Brain pericyte (primary cell): ENCODE data around the gene ST3GAL3.

Experiments
- DNase-seq: peaks from one replicate; pipeline ENCODE4 v3.0.0-alpha.2; 2012; ENCODE audit warnings: low read depth, low spot score

Gene ST3GAL3

DNA sequence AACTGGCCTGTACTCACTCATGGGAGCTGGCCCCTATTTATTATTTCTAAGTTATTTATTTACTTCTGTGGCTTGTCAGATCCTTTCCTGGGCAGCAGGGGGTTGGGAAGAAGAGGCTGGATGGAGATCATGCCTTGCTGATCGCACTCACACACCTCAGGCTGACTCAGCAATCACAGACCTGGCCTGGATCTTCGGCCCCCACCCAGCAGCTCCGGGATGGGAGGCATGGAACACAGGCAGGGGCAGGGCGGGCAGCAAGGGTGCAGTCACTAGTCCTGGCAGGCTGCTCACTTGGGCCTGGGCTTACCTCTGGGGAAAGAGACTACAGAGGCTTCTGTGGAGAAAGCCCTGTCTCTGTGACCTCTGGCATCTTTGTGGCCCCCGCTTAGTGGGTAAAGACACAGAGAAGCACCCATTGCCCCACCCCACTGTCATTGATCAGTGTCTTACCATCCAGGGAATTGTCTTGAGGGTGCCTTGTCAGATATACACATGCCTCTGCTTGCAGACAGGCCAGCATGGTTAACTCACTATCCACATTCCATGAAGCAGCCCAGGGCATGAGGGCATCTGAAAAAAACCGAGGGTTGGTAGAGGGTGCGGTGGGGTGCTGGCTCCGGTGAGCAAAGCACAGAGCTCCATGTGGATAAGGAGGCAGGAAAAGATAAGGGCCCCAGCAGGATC, 230.0 kb downstream of the ST3GAL3 start:
- no peak for DNase-seq

DNA sequence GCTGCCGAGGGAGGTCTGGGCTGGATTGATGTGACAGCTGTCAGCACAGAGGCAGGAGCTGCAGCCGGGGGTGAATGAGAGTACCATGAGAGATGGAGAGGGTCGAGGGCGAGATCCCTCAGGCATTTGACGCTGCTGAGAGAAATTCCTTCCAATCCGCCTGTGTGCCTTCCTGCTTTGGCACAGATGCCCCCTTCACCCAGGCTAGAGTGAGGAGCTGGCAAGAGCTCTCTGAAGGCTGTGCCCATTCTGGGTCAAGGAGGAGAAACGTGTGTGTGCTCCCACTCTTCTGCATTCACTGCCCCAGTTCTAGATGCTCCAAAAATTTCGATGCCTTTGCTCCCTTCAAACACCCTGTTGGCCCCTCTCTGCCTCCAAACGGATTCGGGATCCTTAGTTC, 231.0 kb downstream of the ST3GAL3 start:
- DNase-seq: no peak

DNA sequence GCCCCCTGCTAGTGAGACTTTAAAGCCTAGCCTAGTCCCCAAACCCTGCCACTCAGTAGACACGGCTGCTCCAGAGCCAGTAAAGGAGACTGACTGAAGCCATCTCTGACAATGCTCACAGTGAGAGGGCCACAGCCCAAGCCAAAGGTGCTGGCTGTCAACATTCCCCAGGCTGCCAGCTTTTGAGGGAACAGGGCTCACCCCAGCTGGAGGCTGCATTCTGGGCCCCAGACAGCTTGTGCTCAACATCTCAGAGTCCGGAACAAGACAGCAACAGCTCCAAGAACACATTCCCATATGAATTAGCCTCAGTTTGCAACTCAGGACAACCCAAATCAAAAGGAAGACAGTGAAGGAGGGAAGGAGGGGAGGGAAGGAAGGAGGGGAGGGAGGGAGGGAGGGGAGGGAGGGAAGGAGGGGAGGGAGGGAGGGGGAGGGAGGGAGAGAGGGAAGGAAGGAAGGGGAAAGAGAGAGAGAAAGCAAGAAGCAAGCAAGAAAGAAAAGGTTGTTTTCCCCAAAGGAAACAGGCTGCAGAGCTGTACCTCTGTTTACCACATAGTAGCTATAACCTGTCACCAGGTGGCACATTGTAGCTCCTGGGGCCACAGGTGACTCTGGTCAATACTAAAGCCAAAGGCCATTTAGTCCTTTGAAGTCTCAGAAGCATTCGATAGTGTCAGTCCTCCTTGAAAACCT, 231.7 kb downstream of the ST3GAL3 start:
- no peak for DNase-seq

DNA sequence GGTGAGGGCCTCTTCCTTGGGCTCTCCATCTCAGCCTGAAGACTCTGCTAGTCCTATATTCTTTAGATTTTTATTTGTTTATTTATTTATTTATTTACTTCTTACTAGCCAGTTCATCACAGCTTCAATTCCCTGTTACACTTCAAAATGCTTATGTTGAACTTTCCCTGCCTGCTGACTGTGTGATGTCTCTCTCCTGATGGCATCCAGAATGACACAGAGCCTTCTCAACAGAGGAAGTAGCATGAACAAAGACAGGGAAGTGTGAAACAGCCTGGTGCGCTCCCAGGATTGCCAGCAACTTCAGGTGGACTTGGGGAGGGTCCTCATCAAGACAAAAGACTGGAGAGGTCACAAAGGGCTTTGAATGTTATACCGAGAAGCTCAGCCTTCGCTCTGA, 235.1 kb downstream of the ST3GAL3 start:
- DNase-seq: no peak

DNA sequence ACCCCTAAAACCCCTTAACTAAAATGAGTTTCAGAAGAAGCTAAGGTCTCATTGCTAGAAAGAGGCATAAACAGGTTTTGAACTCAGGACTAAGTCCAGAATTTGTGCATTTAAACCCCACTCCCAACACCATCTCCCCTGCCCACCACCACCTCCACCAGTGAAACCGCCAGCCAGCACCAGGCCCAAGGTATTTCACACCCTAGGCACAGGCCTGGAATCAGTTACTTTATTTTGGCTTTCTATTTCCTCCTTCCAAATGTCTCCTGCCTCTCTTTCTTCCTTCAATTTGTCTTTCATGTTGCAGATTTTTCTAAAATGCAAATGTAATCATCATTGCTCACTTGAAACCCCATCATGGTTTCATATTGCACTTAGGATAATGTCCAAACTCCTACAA, 237.5 kb downstream of the ST3GAL3 start:
- DNase-seq: no peak

DNA sequence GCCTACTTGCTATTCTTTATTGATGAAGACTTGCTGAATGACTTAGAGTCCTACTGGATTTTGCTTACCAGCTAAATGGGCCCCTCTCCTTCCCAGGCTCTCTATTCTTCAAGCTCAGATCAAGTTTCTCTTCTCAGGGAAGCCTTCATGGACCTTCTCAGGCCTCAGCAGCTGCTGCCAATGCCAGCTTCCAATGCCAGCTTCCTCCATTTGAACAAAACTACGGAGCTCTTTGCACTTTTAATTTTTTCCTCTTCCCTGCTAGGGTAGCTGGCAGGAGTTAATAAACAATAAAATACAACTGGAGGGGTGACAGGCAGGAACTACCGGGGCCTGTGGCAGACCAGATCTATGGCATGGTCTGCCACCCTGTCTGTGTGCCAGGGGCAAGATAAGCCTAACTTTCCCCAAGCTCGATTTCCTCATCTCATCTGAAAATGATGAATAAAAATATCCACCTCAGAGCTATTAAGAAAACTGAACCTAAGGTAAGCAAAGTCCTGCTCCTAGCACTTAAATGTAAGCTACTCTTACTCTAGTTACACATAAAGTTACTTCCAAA, 238.4 kb downstream of the ST3GAL3 start:
- no peak for DNase-seq

DNA sequence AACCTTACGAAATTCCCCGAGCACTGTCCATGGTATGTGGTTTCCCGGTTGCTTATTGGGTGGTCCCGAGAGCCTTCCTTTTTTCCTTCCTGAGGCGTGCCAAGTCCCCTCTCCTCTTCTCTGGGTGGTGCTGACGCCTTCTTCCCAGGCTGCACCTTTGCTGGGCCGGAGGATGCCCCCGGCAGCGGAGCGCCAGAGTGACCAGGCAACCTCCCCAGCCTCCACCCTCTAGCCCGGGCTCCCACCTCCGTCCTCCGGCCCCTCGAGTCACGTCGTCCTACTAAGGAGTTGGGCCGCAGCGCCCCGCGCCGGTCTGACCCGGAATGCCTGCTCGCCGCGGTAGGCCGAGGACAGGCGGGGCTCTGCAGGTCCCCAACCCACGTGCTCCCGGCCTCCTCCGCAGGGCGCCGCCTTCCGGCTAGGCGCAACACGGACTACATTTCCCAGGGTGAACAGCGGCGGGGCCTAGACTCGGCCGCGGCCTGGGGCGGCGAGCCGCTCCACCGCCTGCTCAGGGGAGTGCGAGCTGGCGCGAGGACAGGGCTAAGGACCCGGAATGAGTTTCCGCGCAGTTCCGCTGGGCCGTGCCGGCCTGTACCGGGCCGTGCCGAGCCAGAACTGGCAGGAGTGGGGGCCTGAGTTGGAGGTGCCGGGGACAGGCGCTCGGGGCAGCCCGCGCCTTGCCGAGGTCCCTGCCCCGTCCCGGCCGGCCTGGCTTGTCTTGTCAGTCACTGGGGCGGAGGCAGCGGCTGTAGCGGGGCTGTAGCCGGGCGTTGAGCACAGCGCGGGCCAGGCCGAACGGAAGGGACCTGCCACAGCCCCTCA, 239.1 kb downstream of the ST3GAL3 start, which contains the start of gene IPO13:
Gene IPO13, plus strand, starts transcription at position 715 of the 825 bp plus-strand sequence. CDS start 651 bp downstream, outside the sequence.
- peak; percentile 72 for DNase-seq

DNA sequence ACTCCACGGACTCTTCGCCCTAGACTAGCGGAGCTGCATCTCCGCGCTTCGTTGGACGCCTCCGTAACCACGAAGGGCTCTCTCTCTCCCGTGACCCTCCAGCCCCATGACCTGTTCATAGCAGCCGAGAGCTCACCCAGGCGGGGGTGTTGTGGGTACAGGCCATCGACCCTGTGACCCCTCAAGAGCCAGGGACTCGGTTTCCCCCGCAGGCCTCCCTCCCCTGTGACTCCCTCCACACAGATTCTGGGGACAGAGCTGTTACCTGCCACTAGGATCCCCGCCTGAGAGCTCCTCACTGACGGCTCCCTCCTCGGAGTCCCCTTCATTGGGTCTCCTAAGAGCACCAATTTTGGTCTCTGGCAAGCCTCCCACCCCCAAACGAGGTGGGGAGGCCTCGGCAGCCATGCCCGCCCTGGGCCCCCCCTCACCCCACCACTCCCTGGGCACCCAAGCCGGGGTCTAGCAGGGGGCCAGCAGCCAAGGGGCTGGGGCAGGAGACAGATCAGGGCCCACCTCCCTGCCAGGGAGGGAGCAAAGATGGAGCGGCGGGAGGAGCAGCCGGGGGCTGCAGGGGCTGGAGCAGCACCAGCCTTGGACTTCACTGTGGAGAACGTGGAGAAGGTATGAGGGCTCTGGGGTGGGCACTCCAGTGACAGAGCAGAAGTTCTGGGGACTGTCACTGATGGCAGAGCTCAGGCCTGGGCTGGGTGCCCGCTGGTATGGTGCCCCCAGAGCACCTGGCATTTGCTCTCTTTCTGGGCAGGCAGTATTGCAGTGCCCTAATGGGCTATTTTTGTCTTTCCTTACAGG, 239.9 kb downstream of the ST3GAL3 start:
- DNase-seq: no peak

DNA sequence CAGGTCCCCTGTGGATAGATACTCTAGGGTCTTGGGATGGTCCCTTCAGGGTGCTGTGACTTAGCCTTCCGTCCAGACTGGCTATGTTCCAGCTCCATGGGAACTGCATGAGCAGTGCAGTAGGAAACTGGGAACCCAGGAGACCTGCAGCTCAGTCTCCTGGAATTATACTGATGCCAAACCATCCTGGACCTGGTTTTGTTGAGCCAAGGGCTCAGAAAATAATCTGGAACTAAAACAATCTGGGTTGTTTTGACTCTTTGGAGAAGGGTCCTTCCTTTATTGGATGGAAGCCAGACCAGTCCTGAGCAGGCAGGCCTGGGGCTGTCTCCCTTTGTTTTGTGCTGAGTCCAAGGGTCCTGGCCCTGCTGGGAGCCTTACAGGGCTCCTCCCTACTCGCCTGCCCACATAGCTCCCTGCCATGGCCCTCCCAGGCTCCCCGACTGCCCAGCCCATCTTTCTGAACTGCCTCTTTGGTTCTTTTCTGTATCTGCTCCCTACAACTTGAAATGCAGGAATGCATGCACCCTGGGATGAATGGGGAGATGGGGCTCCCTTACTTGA, 240.6 kb downstream of the ST3GAL3 start:
- no peak for DNase-seq

DNA sequence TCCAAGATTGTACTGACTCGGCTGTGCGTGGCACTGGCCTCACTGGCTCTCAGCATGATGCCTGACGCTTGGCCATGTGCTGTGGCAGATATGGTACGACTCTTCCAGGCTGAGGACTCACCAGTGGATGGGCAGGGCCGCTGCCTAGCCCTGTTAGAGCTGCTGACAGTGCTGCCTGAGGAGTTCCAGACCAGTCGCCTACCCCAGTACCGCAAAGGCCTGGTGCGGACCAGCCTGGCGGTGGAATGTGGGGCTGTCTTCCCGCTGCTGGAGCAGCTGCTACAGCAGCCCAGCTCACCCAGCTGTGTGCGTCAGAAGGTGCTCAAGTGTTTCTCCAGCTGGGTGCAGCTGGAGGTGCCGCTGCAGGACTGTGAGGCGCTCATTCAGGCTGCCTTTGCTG, 242.3 kb downstream of the ST3GAL3 start:
- DNase-seq: no peak

DNA sequence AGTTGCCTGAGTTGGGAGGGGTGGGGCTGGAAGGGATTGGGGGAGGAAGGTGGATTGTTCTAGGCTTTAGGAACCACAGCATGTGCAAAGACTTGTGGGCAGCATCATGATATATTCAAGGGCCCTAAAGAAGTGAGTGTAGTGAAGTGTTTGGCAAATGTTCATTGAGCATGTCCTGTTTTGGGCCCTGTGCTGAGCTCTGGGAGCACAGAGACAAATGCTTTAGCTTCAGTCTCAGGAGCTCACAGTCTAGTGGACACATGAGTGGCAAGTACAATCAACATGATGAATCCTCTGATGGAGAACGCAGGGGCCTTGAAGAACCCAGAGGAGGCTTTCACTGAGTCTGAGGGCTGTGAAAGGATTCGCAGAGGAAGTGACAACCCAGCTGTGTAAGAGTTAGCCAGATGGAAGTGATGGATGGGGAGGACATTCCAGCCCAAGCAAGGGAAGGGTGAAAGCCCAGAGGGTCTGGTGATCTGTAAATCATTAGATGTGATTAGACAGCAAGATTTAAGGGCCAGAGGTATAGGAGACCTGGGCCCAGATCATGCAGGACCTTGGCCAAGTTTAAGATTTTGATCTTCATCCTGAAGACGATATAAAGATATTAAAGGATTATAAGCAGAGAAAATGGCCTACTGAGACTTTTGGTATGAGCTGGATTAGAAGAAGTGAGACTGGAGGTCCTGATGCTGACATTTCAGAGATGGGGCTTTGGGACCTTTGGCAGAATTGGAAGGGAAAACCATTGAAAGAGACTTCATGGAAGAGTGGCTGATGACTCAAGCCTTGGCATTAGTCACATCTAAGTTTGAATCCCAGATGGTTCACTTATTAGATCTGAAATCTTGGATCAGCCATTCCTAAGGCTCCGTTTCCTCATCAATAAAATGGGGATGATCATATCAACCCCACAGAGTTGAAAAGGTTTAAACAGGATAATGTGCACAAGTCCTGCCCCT, 244.0 kb downstream of the ST3GAL3 start:
- DNase-seq: no peak

DNA sequence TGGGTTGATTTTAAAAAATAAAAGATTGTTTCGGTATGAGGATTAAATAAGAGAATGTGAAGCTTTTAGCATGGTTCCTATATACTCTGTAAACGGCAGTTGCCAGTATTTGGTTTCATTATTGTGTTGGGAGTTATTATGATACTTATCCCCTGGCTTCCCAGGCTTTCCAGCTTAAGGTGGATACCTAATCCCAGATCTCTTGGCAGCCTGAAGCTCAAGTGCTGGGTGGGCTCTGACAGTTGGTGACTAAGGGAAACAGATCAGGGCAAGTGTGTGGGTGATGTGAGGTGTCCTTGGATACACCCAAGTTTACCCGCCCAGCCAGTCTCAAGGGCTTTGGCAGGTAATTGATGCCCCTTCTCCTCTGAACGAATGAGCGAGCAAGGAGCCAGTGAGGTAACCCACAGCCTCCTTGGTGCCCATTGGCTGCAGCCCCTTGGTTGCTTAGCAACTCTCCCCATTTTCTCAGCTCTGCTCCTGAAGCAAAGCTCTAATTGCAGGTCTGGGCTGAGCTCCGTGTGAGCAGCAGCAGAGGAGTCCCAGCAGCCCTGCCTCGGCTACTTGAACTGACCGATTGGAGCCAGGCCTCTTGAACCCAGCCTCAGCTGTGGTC, 245.5 kb downstream of the ST3GAL3 start:
- no peak for DNase-seq

DNA sequence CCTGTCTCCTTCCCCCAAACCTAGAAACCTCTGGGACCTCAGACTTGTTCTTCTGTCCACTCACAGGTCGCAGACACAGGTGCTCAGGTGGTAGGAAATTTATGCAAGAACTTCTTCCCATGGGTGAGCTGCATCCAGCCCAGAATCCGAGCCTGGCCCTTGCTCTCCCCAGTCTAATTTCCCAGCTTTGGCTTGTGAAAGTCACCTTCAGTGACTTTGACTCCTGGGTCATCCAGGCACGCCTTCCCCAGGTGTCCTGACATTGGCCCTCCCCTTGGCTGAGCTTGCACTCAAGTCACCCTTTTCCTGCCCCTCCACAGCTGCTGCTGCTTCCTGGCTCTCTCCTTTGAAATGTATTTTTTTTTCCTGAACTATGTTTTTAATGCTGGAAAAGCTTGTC, 246.0 kb downstream of the ST3GAL3 start:
- no peak for DNase-seq

DNA sequence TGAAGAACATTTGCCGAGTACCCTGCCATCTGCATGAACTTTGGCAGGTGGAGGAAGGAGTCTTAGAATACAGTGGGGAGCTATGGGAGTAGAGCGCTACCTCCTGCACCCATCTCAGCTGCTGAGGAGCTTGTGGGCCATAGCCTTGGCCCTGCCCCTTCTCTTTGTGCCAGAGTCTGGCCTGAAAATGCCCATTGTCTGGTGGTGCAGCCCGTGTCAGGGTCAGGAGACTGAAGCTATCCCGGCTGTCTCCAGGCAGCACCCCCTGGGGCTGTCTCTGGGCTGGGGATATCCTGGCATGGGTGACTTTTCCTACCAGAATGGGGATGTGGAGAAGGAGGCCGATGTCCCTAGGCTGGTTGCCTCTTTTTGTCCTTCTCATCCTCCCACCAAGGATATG, 246.7 kb downstream of the ST3GAL3 start:
- DNase-seq: no peak

DNA sequence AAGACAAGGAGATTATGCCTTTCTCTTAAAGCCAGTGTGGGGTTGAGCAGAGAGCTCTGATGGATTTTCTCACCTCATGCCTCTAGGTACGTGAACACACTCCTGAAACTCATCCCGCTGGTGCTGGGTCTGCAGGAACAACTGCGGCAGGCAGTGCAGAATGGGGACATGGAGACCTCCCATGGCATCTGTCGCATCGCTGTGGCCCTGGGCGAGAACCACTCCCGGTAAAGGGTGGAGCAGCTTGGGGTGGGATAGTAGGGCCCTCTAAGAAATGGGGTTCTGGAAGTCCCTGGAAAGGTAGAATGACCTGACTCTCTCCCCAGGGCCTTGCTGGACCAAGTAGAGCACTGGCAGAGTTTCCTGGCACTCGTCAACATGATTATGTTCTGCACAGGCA, 248.9 kb downstream of the ST3GAL3 start:
- DNase-seq: no peak

DNA sequence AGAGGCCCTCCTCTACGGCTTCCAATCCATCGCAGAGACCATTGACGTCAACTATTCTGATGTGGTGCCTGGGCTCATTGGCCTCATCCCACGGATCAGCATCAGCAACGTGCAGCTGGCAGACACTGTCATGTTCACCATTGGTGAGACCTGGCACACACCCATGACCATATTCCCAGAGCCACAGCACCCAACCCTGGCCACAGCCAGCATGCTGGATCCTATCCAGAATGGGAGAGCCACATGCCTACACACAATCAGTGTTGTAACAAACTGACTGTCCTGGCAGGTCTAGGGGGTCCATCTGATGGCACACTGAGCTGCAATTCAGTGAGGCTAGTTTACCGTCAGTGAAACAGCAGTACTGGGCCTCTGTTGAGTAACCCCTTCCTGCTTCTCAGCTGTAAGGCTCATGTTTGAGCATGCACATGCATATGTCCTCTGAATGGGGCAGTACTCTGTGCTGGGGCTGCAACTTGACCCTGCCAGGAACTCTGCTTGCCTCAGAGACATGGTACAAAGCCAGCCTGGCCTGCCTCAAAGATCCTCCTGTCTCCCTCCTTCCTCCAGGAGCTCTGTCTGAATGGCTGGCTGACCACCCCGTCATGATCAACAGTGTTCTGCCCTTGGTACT, 250.2 kb downstream of the ST3GAL3 start:
- DNase-seq: no peak

DNA sequence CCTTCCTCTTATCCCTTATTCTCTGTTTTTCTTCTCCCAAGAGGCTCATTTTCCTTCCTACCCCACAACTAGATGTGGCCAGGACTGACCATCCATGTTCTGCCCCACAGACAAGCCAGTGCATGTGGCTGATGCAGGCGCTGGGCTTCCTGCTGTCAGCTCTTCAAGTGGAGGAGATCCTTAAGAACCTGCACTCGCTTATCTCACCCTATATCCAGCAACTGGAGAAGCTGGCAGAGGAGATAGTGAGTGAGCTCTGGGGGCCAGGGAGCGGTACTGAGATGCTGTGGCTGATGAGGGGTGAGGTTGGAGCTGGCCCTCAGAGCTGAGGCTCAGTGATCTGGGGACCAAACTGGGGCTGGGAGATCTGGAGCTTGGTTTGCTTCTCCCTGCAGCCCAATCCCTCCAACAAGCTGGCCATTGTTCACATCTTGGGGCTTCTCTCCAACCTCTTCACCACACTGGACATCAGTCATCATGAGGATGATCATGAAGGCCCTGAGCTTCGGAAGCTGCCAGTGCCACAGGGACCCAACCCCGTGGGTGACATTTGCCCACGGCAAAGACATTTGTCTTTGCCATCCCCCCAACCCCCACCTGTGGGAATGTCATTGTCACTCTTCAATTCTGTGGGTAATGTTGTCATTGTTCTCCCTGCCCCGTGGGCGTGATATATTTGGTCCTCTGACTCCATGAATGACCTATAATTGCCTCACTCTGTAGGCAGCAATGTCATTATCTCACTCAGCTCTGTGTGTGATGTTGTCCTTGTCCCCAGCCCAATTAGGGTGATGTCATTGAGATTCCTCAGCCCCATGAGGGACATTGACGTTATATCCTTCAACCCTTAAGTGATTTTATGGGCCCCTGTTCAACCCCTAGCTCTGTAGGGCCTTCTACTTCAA, 251.3 kb downstream of the ST3GAL3 start:
- DNase-seq: no peak

DNA sequence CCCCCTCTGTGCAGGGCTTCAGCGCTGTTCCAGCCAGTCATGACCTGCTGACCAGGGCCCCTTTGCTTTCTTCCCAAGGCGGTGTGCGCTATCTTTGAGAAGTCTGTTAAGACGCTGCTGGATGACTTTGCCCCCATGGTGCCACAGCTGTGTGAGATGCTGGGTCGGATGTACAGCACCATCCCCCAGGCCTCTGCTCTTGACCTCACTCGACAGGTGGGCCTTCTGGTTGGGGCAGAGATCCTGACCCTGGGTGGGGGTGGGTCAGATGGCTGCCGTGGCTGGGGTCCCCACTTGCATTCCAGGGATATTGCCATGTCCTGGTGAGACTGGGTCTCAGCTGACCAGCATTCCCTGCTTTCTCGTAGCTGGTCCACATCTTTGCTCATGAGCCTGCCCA, 253.5 kb downstream of the ST3GAL3 start:
- DNase-seq: no peak
